Measurements from ENCODE around the gene PVALEF. TPM values are rescaled to one million over a fixed set of nuclear protein-coding genes. Genes with fewer than 3 reads are reported as not detected.

PVALEF gene
- total and polyA plus RNA-seq, 2 experiments from 2014 or later: not detected

DNA sequence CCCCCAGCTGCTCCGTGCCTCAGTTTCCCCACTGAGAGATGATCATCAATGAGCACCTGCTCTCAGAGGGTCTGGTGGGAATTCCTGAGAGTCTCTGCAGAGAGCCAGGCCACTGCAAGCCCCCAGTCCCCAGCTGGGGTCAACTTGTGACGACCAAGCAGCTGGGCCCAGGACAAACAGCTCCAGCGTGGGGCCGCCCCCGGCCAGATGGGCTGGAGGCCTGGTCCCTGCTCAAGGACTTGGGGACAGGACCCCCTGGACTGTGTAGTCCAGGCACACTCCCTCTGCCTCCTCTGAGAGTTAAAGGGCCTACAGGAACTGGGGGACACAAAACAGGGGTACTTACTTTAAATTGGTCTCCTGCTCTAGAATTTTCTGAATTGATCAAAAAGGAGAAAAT lies 17.3 kb downstream of the PVALEF start:
- Histone ChIP-seq H3K27me3 (replicated peaks; ENCODE audit: insufficient read depth) (no peaks in the 10 kb centered on the region), H3K79me2 (ENCODE audit: insufficient read depth) (no peaks in the 10 kb centered on the region), H3K9me3 (ENCODE audit: low read depth) (no peaks in the 10 kb centered on the region), H3K9ac (no peak overlapping the region), H3F3A (ENCODE audit: insufficient read depth) (no peaks in the 10 kb centered on the region), H3K36me3 (ENCODE audit: low read depth) (no peaks in the 10 kb centered on the region), H3K27ac (no peak overlapping the region), H4K20me1 (ENCODE audit: insufficient read depth) (no peaks in the 10 kb centered on the region), H3K4me3 (no peak overlapping the region), H3K4me2 (ENCODE audit: unreplicated experiment) (no peak overlapping the region), H2AFZ (no peak overlapping the region), H3K9me2 (ENCODE audit: insufficient read depth) (no peaks in the 10 kb centered on the region), H3K4me1 (ENCODE audit: insufficient read depth) (no peaks in the 10 kb centered on the region)
- in situ Hi-C loops (cut with MboI): no loop called here
- 70 to 71% methylated on average over 5 of the region's 5 CpGs for WGBS, 2 experiments (ENCODE audit: low coverage in 1 of 2, low lambda C conversion rate in 2 of 2, missing lambda C conversion rate in 2 of 2)
- DNase-seq: no peak
- no peak for TF ChIP-seq EZH2 (IDR thresholded peaks at IDR 0.05; ENCODE audit: insufficient read depth, poor library complexity, severe bottlenecking)
- no peak for TF ChIP-seq EZH2phosphoT487 (IDR thresholded peaks at IDR 0.05; ENCODE audit: insufficient read depth, low read depth)

DNA sequence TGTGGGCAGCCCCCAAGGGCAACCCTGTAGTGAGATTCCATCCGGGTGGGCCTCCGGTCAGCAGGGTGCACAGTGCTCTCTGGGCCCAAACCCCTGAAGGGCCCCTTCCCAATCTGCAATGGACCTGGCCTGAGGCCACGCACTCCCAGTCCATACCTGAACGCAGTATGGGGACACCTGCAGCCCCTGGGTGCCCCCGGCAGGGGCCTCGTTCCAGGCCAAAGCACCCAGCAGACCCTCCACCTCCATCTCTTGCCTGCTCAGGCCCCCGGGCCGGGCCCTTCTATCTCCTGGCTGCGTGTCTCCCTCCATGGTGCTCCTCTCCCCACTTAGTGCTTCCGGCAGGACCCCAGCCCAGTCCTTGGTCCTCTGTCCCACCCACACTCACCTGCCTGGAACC lies 18.0 kb downstream of the PVALEF start:
- no peak overlapping the region for H3K27ac ChIP-seq
- H3K9ac ChIP-seq: no peak overlapping the region
- H3K36me3 ChIP-seq (ENCODE audit: low read depth): no peaks in the 10 kb centered on the region
- TF ChIP-seq EZH2phosphoT487 (IDR thresholded peaks at IDR 0.05; ENCODE audit: insufficient read depth, low read depth): no peak
- no peak for TF ChIP-seq EZH2 (IDR thresholded peaks at IDR 0.05; ENCODE audit: insufficient read depth, poor library complexity, severe bottlenecking)
- H3K4me3 ChIP-seq: no peak overlapping the region
- no peak for DNase-seq
- H3K27me3 ChIP-seq (replicated peaks; ENCODE audit: insufficient read depth): no peaks in the 10 kb centered on the region
- H3K4me1 ChIP-seq (ENCODE audit: insufficient read depth): no peaks in the 10 kb centered on the region
- no peaks in the 10 kb centered on the region for H4K20me1 ChIP-seq (ENCODE audit: insufficient read depth)
- no peaks in the 10 kb centered on the region for H3K9me2 ChIP-seq (ENCODE audit: insufficient read depth)
- whole genome bisulfite sequencing, 2 experiments (ENCODE audit: low coverage in 1 of 2, low lambda C conversion rate in 2 of 2, missing lambda C conversion rate in 2 of 2): 73 to 80% methylated on average over 8 of the region's 10 CpGs
- H3K4me2 ChIP-seq (ENCODE audit: unreplicated experiment): no peak overlapping the region
- H3K9me3 ChIP-seq (ENCODE audit: low read depth): no peaks in the 10 kb centered on the region
- no peak overlapping the region for H2AFZ ChIP-seq
- no peaks in the 10 kb centered on the region for H3F3A ChIP-seq (ENCODE audit: insufficient read depth)
- in situ Hi-C loops (cut with MboI): no loop called here
- no peaks in the 10 kb centered on the region for H3K79me2 ChIP-seq (ENCODE audit: insufficient read depth)

DNA sequence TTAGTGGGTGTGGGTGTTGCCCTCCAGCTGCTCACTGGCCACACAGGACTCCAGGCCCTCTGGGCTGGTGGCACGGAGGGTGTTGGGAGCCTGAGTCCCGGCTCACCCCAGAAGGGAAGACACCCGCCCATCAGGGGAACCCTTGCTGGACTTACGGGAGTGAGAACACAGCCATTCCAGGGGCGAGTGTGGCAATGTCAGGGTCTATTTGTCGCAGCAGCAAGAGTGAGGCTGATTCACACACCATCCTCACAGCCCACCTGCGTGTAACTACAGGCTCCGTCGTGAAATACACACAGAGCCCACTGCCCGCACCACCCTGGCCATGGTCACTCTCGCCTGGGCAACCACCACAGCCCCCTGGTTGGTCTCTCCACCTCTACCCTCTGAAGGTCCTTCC lies 18.5 kb downstream of the PVALEF start:
- Histone ChIP-seq H3K9ac (no peak overlapping the region), H3F3A (ENCODE audit: insufficient read depth) (no peaks in the 10 kb centered on the region), H3K79me2 (ENCODE audit: insufficient read depth) (no peaks in the 10 kb centered on the region), H3K4me2 (ENCODE audit: unreplicated experiment) (no peak overlapping the region), H3K27ac (no peak overlapping the region), H4K20me1 (ENCODE audit: insufficient read depth) (no peaks in the 10 kb centered on the region), H3K9me3 (ENCODE audit: low read depth) (no peaks in the 10 kb centered on the region), H3K36me3 (ENCODE audit: low read depth) (no peaks in the 10 kb centered on the region), H3K27me3 (replicated peaks; ENCODE audit: insufficient read depth) (no peaks in the 10 kb centered on the region), H3K9me2 (ENCODE audit: insufficient read depth) (no peaks in the 10 kb centered on the region), H3K4me3 (no peak overlapping the region), H2AFZ (no peak overlapping the region), H3K4me1 (ENCODE audit: insufficient read depth) (no peaks in the 10 kb centered on the region)
- in situ Hi-C loops (cut with MboI): no loop called here
- 79 to 89% methylated on average over 11 of the region's 11 CpGs for WGBS, 2 experiments (ENCODE audit: low coverage in 1 of 2, low lambda C conversion rate in 2 of 2, missing lambda C conversion rate in 2 of 2)
- TF ChIP-seq EZH2phosphoT487 (IDR thresholded peaks at IDR 0.05; ENCODE audit: insufficient read depth, low read depth) (no peak), EZH2 (IDR thresholded peaks at IDR 0.05; ENCODE audit: insufficient read depth, poor library complexity, severe bottlenecking) (no peak)
- no peak for DNase-seq

DNA sequence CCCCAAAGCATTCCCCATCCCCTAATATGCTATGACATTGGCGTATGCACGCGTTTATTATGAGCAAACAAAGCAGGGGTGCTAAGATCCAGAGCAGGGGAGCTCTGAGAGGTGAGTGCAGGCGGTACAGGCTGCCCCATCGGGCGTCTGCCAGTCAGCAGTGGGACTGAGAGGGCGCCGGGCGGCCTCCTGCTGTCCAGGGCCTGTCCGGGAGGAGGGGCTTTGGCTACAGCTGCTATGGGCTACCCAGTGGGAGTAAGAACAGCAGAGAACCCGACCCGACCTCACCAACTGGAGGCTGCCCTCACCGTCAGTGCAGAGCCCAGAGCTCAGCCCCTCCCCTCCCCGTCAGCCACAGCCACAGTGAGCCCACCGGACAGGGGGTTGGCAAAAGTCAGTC lies 19.2 kb downstream of the PVALEF start:
- H2AFZ ChIP-seq: no peak overlapping the region
- H3K27ac ChIP-seq: no peak overlapping the region
- no peaks in the 10 kb centered on the region for H3K9me3 ChIP-seq (ENCODE audit: low read depth)
- TF ChIP-seq EZH2 (IDR thresholded peaks at IDR 0.05; ENCODE audit: insufficient read depth, poor library complexity, severe bottlenecking) (no peak), EZH2phosphoT487 (IDR thresholded peaks at IDR 0.05; ENCODE audit: insufficient read depth, low read depth) (no peak)
- no peaks in the 10 kb centered on the region for H3K79me2 ChIP-seq (ENCODE audit: insufficient read depth)
- no peaks in the 10 kb centered on the region for H3K27me3 ChIP-seq (replicated peaks; ENCODE audit: insufficient read depth)
- no peaks in the 10 kb centered on the region for H4K20me1 ChIP-seq (ENCODE audit: insufficient read depth)
- no peak overlapping the region for H3K9ac ChIP-seq
- no peak overlapping the region for H3K4me3 ChIP-seq
- in situ Hi-C loops (cut with MboI): no loop called here
- H3K4me1 ChIP-seq (ENCODE audit: insufficient read depth): no peaks in the 10 kb centered on the region
- WGBS, 2 experiments (ENCODE audit: low coverage in 1 of 2, low lambda C conversion rate in 2 of 2, missing lambda C conversion rate in 2 of 2): 16% methylated on average over 15 of the region's 15 CpGs
- H3K36me3 ChIP-seq (ENCODE audit: low read depth): no peaks in the 10 kb centered on the region
- H3K4me2 ChIP-seq (ENCODE audit: unreplicated experiment): no peak overlapping the region
- no peaks in the 10 kb centered on the region for H3F3A ChIP-seq (ENCODE audit: insufficient read depth)
- no peaks in the 10 kb centered on the region for H3K9me2 ChIP-seq (ENCODE audit: insufficient read depth)
- DNase-seq: no peak

DNA sequence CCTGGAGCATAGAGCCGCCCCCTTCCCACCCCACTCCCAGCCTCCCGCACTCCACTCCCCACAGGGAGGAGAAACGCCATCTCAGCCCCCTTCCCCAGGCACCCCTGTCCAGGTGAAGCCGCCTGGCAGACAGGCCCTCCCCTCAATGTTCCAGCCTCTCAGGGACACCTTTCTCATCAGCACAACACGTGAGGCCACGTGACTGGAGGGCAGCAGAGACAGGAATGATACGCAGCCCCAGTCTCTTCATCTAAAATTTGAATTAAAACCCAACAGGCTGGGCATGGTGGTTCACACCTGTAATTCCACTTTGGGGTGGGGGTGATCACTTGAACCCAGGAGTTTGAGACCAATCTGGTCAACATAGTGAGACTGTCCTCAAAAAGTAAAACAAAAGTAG lies 20.9 kb downstream of the PVALEF start:
- Histone ChIP-seq H2AFZ (no peak overlapping the region), H3K9me2 (ENCODE audit: insufficient read depth) (no peaks in the 10 kb centered on the region), H3K4me2 (ENCODE audit: unreplicated experiment) (no peak overlapping the region), H3K36me3 (ENCODE audit: low read depth) (no peaks in the 10 kb centered on the region), H4K20me1 (ENCODE audit: insufficient read depth) (no peaks in the 10 kb centered on the region), H3K4me1 (ENCODE audit: insufficient read depth) (no peaks in the 10 kb centered on the region), H3F3A (ENCODE audit: insufficient read depth) (no peaks in the 10 kb centered on the region), H3K9me3 (ENCODE audit: low read depth) (no peaks in the 10 kb centered on the region), H3K9ac (no peak overlapping the region), H3K79me2 (ENCODE audit: insufficient read depth) (no peaks in the 10 kb centered on the region), H3K27me3 (replicated peaks; ENCODE audit: insufficient read depth) (no peaks in the 10 kb centered on the region), H3K4me3 (no peak overlapping the region), H3K27ac (no peak overlapping the region)
- TF ChIP-seq EZH2 (IDR thresholded peaks at IDR 0.05; ENCODE audit: insufficient read depth, poor library complexity, severe bottlenecking): no peak
- TF ChIP-seq EZH2phosphoT487 (IDR thresholded peaks at IDR 0.05; ENCODE audit: insufficient read depth, low read depth): no peak
- in situ Hi-C loops (cut with MboI): no loop called here
- DNase-seq: no peak
- 63 to 65% methylated on average over 6 to 7 of the region's 7 CpGs for WGBS, 2 experiments (ENCODE audit: low coverage in 1 of 2, low lambda C conversion rate in 2 of 2, missing lambda C conversion rate in 2 of 2)

All from GM23248 (cell line).